Activated B cell treated with CpG ODN at 0.5 μM for 24 hours (primary cell): Measurements from ENCODE around the gene TTLL8. TPM values are rescaled to one million over a fixed set of nuclear protein-coding genes. Genes with fewer than 3 reads are reported as not detected.

ENCODE experiments used
- ATAC-seq: fragments of 200-7000 bp; cut with Tn5 transposase; one replicate; pipeline ENCODE4 v1.10.0; 2021; ENCODE audit warnings: low read depth, mild to moderate bottlenecking, moderate library complexity
- CTCF ChIA-PET: fragments of 350-600 bp; sonication (Branson Sonifier 250); formaldehyde crosslinking; loops from one replicate; lab custom pipeline; 2021; ENCODE audit warnings: antibody characterized with exemption; lab: Charles Lee
- POLR2A ChIA-PET: fragments of 350-600 bp; sonication (Branson Sonifier 250); formaldehyde crosslinking; loops from one replicate; lab custom pipeline; 2021; ENCODE audit warnings: antibody characterized with exemption; lab: Charles Lee
- DNase-seq: peaks from one replicate; pipeline ENCODE4 v3.0.0; 2022
- H3K27ac Mint-ChIP-seq: one replicate; pipeline ENCODE4 v1.8.0; 2020; ENCODE audit warnings: mixed read lengths
- H3K27me3 Mint-ChIP-seq: one replicate; pipeline ENCODE4 v1.8.0; 2021; ENCODE audit warnings: mixed read lengths
- H3K36me3 Mint-ChIP-seq: one replicate; pipeline ENCODE4 v1.8.0; 2021; ENCODE audit warnings: low read depth, mixed read lengths
- H3K4me1 Mint-ChIP-seq: one replicate; pipeline ENCODE4 v1.8.0; 2021; ENCODE audit warnings: mixed read lengths
- H3K4me3 Mint-ChIP-seq: one replicate; pipeline ENCODE4 v1.8.0; 2020; ENCODE audit warnings: mild to moderate bottlenecking, mixed read lengths
- H3K9me3 Mint-ChIP-seq: one replicate; pipeline ENCODE4 v1.8.0; 2020; ENCODE audit warnings: mixed read lengths
- intact Hi-C: fragments of 100-400 bp; cut with micrococcal nuclease; formaldehyde crosslinking; loops from one replicate; pipeline ENCODE4 v1.15.1; 2024
- total RNA-seq: library from RNA; stranded (reverse); gene quantifications from 2 replicates; pipeline ENCODE4 v1.2.3, GENCODE V29; 2022
- TF ChIP-seq, protein P1 (sequence below): fragments of 200-600 bp; IDR thresholded peaks from one replicate; pipeline ENCODE4 v1.8.0; 2022; ENCODE audit warnings: antibody characterized with exemption, mild to moderate bottlenecking

The TTLL8 gene
- total RNA-seq, 1 donor from 2014 or later, result not detected

DNA sequence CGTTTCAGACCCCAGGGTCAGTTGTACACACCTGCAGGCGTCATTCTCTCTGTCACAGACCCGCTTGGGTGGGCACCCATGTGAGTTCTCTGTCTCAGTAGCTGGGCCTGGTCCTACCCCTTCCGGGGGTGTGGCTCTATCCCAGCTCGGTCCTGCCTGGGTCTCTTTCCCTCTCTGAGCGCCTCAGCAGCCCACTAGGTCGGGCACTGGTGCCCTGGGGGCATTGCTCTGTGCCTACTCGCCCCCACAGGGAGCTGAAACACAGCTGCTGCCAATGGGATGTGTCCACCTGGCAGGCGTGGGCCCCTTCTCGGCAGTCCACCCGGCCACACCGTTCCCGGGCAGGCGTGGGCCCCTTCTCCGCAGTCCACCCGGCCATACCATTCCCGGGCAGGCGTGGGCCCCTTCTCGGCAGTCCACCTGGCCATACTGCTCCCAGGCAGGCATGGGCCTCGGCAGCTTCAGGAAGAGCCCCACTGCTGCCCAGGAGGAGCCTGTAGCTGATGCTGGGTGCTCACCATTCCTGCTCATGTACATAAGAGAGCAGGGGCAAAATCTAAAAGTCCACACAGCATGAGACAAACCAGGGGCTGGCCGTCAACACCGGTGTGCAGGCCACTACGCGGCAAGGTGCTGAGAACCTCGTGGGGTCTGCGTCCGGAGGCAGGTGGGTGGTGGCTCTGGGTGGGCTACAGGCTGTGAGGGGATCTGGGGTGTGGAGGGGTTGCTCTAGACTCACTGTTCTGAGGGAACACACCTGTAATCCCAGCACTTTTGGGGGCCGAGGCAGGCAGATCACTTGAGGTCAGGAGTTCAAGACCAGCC is 14.8 kb upstream of the TTLL8 start:
- no peak for ATAC-seq
- CTCF ChIA-PET, result no interaction called here
- no peak overlapping the region for H3K4me3 Mint-ChIP-seq
- no peak overlapping the region for H3K27ac Mint-ChIP-seq
- intact Hi-C loops, result no loop called here
- H3K36me3 Mint-ChIP-seq, result no peaks in the 10 kb centered on the region
- peaks cover 2% of the 10 kb centered on the region for H3K27me3 Mint-ChIP-seq
- TF ChIP-seq, protein P1, sequence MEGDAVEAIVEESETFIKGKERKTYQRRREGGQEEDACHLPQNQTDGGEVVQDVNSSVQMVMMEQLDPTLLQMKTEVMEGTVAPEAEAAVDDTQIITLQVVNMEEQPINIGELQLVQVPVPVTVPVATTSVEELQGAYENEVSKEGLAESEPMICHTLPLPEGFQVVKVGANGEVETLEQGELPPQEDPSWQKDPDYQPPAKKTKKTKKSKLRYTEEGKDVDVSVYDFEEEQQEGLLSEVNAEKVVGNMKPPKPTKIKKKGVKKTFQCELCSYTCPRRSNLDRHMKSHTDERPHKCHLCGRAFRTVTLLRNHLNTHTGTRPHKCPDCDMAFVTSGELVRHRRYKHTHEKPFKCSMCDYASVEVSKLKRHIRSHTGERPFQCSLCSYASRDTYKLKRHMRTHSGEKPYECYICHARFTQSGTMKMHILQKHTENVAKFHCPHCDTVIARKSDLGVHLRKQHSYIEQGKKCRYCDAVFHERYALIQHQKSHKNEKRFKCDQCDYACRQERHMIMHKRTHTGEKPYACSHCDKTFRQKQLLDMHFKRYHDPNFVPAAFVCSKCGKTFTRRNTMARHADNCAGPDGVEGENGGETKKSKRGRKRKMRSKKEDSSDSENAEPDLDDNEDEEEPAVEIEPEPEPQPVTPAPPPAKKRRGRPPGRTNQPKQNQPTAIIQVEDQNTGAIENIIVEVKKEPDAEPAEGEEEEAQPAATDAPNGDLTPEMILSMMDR, result no peak
- POLR2A ChIA-PET, result no interaction called here
- no peaks in the 10 kb centered on the region for H3K4me1 Mint-ChIP-seq
- no peak for DNase-seq
- no peaks in the 10 kb centered on the region for H3K9me3 Mint-ChIP-seq

DNA sequence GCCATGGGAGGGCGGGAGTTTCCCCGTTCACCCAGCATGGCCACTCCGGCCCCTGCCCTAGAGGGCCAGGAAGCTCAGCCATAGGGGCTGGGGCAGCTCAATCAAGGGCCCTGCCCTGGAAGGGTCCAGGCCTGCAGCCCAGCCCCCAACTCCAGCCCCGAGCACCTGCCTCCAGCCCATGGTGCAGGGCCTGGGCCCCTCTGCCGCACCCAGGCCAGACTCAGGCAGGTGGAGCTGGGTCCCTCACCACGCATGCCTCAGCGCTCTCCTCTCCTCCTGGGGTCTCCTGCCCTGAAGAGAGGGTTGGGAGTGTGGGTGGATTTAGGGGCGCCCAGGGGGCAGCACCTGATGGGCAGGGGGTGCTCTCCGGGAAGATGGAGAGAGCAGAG is 14.1 kb upstream of the TTLL8 start:
- Mint-ChIP-seq H3K9me3 (no peaks in the 10 kb centered on the region), H3K27me3 (peaks cover 2% of the 10 kb centered on the region), H3K4me3 (no peak overlapping the region), H3K4me1 (no peaks in the 10 kb centered on the region), H3K27ac (no peak overlapping the region), H3K36me3 (no peaks in the 10 kb centered on the region)
- POLR2A ChIA-PET, result no interaction called here
- intact Hi-C loops, result no loop called here
- DNase-seq (no peak), ATAC-seq (no peak)
- TF ChIP-seq, protein P1, result no peak
- CTCF ChIA-PET, result no interaction called here

- ChIA-PET POLR2A (no interaction called here), CTCF (no interaction called here)
- TF ChIP-seq, protein P1, result no peak
- ATAC-seq (no peak), DNase-seq (no peak)
- Mint-ChIP-seq H3K27me3 (peaks cover 2% of the 10 kb centered on the region), H3K4me3 (no peak overlapping the region), H3K27ac (no peak overlapping the region), H3K4me1 (no peaks in the 10 kb centered on the region), H3K9me3 (no peaks in the 10 kb centered on the region), H3K36me3 (no peaks in the 10 kb centered on the region)
- intact Hi-C loops, result no loop called here
These were observed 13.5 kb upstream of the TTLL8 start for GRCh38 chr22:50071432-50072166.

GRCh38 chr22:50070366-50070765 is 12.3 kb upstream of the TTLL8 start:
- no peak for DNase-seq
- ChIA-PET POLR2A (no interaction called here), CTCF (no interaction called here)
- no peak for ATAC-seq
- peaks cover 2% of the 10 kb centered on the region for H3K27me3 Mint-ChIP-seq
- no peak overlapping the region for H3K27ac Mint-ChIP-seq
- H3K36me3 Mint-ChIP-seq, result no peaks in the 10 kb centered on the region
- TF ChIP-seq, protein P1, result no peak
- intact Hi-C loops, result no loop called here
- no peak overlapping the region for H3K4me3 Mint-ChIP-seq
- no peaks in the 10 kb centered on the region for H3K4me1 Mint-ChIP-seq
- H3K9me3 Mint-ChIP-seq, result no peaks in the 10 kb centered on the region

- Mint-ChIP-seq H3K4me1 (no peaks in the 10 kb centered on the region), H3K27me3 (peaks cover 2% of the 10 kb centered on the region), H3K36me3 (no peaks in the 10 kb centered on the region), H3K9me3 (no peaks in the 10 kb centered on the region), H3K27ac (no peak overlapping the region), H3K4me3 (no peak overlapping the region)
- intact Hi-C loops, result no loop called here
- ATAC-seq (no peak), DNase-seq (no peak)
- TF ChIP-seq, protein P1, result no peak
- POLR2A ChIA-PET, result no interaction called here
- CTCF ChIA-PET, result no interaction called here
These were observed 10.0 kb upstream of the TTLL8 start for GRCh38 chr22:50068096-50068495.
